VCaP (cell line): ENCODE results near the gene EMC1.
"Not testable (repeated sequence)": the region's sequence is repeated elsewhere in the genome, so short reads cannot be mapped to it uniquely, and the experiment has no call there.

ENCODE experiments used
- H3K27ac ChIP-seq: fragments of 450-650 bp; 2 replicates; pipeline ENCODE4 v1.5.1; 2017
- TF ChIP-seq, protein P1 (sequence below): fragments of 450-650 bp; conservative IDR thresholded peaks from 2 replicates; pipeline ENCODE4 v1.5.1; 2017; ENCODE audit warnings: mild to moderate bottlenecking, moderate library complexity

The EMC1 gene

GRCh38 chr1:19251305-19252196 is at the start of gene EMC1, which contains the start of gene MRTO4:
Gene EMC1, minus strand, starts transcription at chr1:19251524. Its CDS starts 15 bp downstream, at chr1:19251509.
Gene MRTO4, plus strand, starts transcription at chr1:19251805. Its CDS starts 31 bp downstream, at chr1:19251836.
- peak within 1 kb of the TSS; percentile 99 for H3K27ac ChIP-seq
- TF ChIP-seq, protein P1, sequence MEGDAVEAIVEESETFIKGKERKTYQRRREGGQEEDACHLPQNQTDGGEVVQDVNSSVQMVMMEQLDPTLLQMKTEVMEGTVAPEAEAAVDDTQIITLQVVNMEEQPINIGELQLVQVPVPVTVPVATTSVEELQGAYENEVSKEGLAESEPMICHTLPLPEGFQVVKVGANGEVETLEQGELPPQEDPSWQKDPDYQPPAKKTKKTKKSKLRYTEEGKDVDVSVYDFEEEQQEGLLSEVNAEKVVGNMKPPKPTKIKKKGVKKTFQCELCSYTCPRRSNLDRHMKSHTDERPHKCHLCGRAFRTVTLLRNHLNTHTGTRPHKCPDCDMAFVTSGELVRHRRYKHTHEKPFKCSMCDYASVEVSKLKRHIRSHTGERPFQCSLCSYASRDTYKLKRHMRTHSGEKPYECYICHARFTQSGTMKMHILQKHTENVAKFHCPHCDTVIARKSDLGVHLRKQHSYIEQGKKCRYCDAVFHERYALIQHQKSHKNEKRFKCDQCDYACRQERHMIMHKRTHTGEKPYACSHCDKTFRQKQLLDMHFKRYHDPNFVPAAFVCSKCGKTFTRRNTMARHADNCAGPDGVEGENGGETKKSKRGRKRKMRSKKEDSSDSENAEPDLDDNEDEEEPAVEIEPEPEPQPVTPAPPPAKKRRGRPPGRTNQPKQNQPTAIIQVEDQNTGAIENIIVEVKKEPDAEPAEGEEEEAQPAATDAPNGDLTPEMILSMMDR: no peak

GRCh38 chr1:19300211-19300610 is 48.9 kb upstream of the EMC1 start:
- H3K27ac ChIP-seq: no peak overlapping the region
- TF ChIP-seq, protein P1: no peak

DNA sequence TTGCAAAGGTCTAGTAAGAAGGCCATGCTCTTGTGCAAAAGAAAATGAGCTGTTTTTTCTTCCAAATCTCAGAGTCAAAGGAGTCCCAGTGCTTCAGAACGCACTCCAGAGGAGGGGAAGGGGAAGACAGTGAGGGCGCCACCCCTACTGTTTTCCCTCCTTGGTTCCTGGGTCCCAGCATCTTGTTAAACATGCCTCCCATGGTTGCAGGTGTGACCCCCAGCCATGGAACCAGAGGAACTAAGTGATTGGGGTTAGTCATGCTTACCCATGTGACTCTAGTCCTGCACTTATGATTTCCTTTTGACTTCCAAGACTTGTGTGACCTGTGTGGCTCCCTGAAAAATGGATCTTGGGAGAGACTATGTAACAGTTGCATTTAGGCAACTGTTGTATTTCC is 43.3 kb upstream of the EMC1 start:
- TF ChIP-seq, protein P1: no peak
- H3K27ac ChIP-seq: no peak overlapping the region

DNA sequence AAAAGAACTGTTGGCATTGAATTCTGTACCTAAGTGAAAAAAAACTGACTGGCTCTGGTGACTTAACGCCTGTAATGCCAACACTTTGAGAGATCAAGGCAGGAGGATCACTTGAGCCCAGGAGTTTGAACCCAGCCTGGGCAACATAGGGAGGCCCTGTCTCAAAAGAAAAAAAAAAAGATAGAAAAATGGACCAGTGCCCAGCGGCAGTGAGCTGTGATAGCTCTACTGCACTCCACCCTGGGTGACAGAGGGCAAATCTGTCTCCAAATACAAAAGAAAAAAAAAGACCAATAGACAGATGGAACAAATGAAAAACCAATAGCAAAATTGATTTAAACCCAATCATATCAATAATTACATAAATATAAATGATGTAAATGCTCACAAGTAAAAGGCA is 37.9 kb upstream of the EMC1 start:
- H3K27ac ChIP-seq: peak overlapping the region; percentile 26; the same call in 1 of the 2 replicates
- TF ChIP-seq, protein P1: no peak

DNA sequence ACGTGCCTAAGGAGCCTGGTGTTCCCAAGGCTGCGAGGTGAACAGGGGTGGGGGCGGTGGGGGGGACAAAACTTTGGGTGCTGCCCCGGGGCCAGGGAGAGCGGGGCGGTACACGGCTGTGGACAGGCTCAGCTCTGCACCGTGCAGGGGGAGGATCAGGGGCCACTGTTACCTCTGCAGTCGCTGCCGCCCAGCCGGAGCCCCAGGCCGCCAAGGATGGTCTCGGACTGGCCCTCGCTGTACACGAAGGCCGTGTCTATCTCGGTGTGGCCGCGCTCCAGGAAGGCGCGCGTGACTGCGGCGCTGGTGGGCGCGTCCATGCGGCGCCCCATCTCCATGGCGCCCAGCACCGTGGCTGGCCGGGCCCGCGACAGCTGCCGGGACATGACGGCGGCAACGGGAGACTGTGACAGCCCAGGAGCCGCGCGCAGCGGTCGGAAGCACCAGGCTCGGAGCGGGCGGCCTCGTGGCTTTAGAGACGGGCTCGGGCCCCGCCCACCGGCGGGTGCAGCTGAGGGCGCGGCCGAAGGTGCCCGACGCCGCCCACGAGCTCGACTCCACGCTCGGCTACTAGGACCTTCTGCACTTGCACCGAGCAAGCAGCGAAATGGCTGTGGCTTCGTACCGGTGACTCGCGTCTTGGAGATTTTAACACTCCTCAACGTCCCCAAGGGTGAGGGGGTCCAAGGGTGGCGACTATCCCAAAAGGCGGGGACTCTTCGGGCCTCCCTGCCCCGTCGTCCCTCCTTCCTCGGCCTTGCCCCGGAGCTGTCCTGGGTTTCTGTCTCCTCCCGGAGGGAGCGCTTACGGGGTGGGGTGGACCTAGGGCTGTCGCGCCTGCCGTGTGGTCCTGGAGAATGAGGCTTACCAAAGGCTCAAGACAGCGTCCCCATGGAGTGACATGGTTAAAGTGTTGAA is 37.3 kb upstream of the EMC1 start, which contains the start of gene AKR7A3:
Gene AKR7A3 (minus strand): TSS at position 447 of the 918 bp plus-strand sequence. CDS start 61 bp downstream, at position 386.
- peak within 1 kb of the TSS; percentile 26; the same call in 1 of the 2 replicates for H3K27ac ChIP-seq

DNA sequence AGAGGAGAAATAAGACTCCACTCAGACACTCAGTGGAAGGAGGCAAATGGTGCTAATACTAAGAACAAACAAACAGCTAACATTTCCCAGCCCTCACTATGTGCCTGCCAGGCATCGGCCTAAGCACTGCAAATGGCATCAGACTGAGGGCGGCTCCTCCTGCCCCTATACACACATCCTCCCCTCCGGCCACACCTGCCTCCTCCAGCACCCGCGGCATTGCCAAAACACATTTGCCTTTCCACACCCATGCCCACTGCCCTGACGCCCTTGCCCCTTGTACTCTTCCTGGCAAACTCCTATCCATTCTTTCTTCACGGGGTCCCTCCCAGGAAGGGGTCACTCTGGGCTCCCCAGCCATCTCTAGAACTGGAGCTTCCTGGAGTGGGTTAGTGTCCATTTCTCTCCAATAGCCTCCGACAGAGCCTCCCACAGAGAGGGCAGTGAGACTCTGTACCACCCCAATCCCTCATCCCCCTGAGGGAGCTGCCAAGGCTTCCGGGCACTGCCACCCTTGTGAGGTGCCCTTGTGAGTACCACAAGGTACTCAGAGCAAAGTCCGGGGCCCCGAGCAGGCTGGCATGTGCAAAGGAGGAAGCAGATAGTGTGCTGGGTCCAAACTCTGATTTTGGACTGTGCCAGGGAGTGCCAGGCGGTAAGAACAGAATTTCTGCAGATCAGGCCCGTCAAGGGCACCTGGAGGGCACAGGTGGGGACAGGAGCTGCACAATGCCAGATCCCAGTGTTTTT is 36.3 kb upstream of the EMC1 start:
- no peak overlapping the region for H3K27ac ChIP-seq
- TF ChIP-seq, protein P1: no peak

- H3K27ac ChIP-seq: not testable (repeated sequence)
These were observed 34.5 kb upstream of the EMC1 start for GRCh38 chr1:19285807-19286206.

DNA sequence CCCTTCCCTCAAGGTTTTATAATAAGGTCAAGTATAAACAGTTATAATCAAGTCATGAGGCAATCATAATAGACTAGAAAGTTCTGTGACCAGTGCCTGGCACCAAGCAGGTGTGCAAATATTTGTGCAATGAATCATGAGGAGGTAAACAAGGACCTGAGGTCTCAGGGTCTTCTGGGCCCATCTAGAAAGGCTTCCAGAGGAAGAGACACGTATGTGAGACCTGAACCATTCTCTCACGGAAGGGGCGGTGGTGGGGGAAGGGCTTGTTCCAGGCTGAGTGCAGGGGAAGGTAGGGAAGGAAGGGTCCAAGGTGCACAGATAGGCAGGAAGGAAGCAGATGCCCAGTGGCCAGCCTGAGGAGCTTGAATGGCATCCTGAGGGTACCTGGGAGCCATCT is 34.0 kb upstream of the EMC1 start:
- not testable (repeated sequence) for H3K27ac ChIP-seq
